ENCODE data around the gene TAS2R38. TPM values are rescaled to one million over a fixed set of nuclear protein-coding genes. Genes with fewer than 3 reads are reported as not detected.

The TAS2R38 gene
- total and polyA plus RNA-seq, 3 donors from 2014 or later, result not detected

Other genes starting within 250 kb of the TAS2R38 start
- 100 to 1,000 TPM; 131 to 148 TPM for gene SSBP1, start 235.4 kb downstream of the TAS2R38 start, total RNA-seq
- 204 TPM for gene SSBP1, start 235.4 kb downstream of the TAS2R38 start, polyA plus RNA-seq (ENCODE audit: insufficient read depth, low read depth, low replicate concordance)
- 10 to 100 TPM; 10.4 to 12.3 TPM for gene TAS2R3, start 209.7 kb downstream of the TAS2R38 start, total RNA-seq
- 0.40 TPM for gene TAS2R3, start 209.7 kb downstream of the TAS2R38 start, polyA plus RNA-seq (ENCODE audit: insufficient read depth, low read depth, low replicate concordance)
- 1 to 10 TPM; 6.8 to 8.2 TPM for gene TAS2R4, start 197.1 kb downstream of the TAS2R38 start, total RNA-seq
- 0.71 TPM for gene TAS2R4, start 197.1 kb downstream of the TAS2R38 start, polyA plus RNA-seq (ENCODE audit: insufficient read depth, low read depth, low replicate concordance)
- gene TAS2R5, start 183.6 kb downstream of the TAS2R38 start, total RNA-seq, result 10 to 100 TPM; 13.3 to 13.4 TPM
- 1.6 TPM for gene TAS2R5, start 183.6 kb downstream of the TAS2R38 start, polyA plus RNA-seq (ENCODE audit: insufficient read depth, low read depth, low replicate concordance)
- gene PRSS37, start 132.3 kb downstream of the TAS2R38 start, total RNA-seq, result 10 to 100 TPM; 17.1 to 38.6 TPM
- gene PRSS37, start 132.3 kb downstream of the TAS2R38 start, polyA plus RNA-seq (ENCODE audit: insufficient read depth, low read depth, low replicate concordance), result 54.7 TPM
- under 1 TPM in 1 of 2 donors, not detected in 1; 0.25 TPM for gene OR9A4, start 57.4 kb downstream of the TAS2R38 start, total RNA-seq
- gene OR9A4, start 57.4 kb downstream of the TAS2R38 start, polyA plus RNA-seq (ENCODE audit: insufficient read depth, low read depth, low replicate concordance), result not detected
- under 1 TPM; 0.31 to 0.74 TPM for gene CLEC5A, start 26.8 kb downstream of the TAS2R38 start, total RNA-seq
- gene CLEC5A, start 26.8 kb downstream of the TAS2R38 start, polyA plus RNA-seq (ENCODE audit: insufficient read depth, low read depth, low replicate concordance), result 0.70 TPM
- 1 to 10 TPM; 3.5 to 3.8 TPM for gene MGAM, start 22.1 kb upstream of the TAS2R38 start, total RNA-seq
- gene MGAM, start 22.1 kb upstream of the TAS2R38 start, polyA plus RNA-seq (ENCODE audit: insufficient read depth, low read depth, low replicate concordance), result 9.2 TPM
- 1 to 10 TPM; 2.3 to 2.7 TPM for gene MGAM2, start 137.9 kb upstream of the TAS2R38 start, total RNA-seq
- 4.4 TPM for gene MGAM2, start 137.9 kb upstream of the TAS2R38 start, polyA plus RNA-seq (ENCODE audit: insufficient read depth, low read depth, low replicate concordance)

All from testis (tissue), 3 donors.